ENCODE data around the gene SPDYE3. TPM values are rescaled to one million over a fixed set of nuclear protein-coding genes. Genes with fewer than 3 reads are reported as not detected.
"Not testable (repeated sequence)": the region's sequence is repeated elsewhere in the genome, so short reads cannot be mapped to it uniquely, and the experiment has no call there.

The SPDYE3 gene
- total RNA-seq, 4 donors from 2014 or later: not detected

GRCh38 chr7:100287191-100287969, 20.1 kb upstream of the SPDYE3 start:
- WGBS, 2 donors: 71 to 85% methylated on average over 3 to 6 of the region's 6 CpGs
- DNase-seq; H3K9me3 ChIP-seq; H3K36me3 ChIP-seq; H3K27me3 ChIP-seq; H3K4me3 ChIP-seq (replicated peaks in 1 of 3); H3K27ac ChIP-seq; intact Hi-C loops (cut with DNase I); H3K4me1 ChIP-seq: not testable (repeated sequence)

GRCh38 chr7:100288258-100288657, 19.2 kb upstream of the SPDYE3 start:
- H3K4me3 ChIP-seq (replicated peaks in 1 of 3); H3K9me3 ChIP-seq; H3K4me1 ChIP-seq; DNase-seq; intact Hi-C loops (cut with DNase I); H3K36me3 ChIP-seq; H3K27ac ChIP-seq; H3K27me3 ChIP-seq: not testable (repeated sequence)
- 100% methylated on average over 3 of the region's 3 CpGs for WGBS, 2 donors

- intact Hi-C loops (cut with DNase I); H3K27ac ChIP-seq; H3K27me3 ChIP-seq; DNase-seq; H3K9me3 ChIP-seq; H3K36me3 ChIP-seq; H3K4me1 ChIP-seq; H3K4me3 ChIP-seq (replicated peaks in 1 of 3): not testable (repeated sequence)
- whole genome bisulfite sequencing, 2 donors: 97 to 100% methylated on average over 1 of the region's 1 CpG
Observed at GRCh38 chr7:100292162-100292561, 15.3 kb upstream of the SPDYE3 start.

DNA sequence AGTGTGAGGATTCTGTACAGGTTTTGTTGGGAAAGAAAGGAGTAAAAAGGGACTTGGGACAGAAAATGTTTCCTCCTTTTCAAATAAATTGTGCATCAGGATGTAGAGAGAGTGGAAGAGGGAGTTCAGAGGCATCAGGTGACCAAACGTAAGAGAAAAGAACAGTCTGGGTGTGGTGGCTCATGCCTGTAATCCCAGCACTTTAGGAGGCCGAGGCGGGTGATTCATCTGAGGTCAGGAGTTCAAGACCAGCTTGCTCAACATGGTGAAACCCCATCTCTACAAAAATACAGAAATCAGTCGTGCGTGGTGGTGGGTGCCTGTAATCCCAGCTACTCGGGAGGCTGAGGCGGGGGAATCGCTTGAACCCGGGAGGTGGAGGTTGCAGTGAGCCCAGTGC, 12.2 kb upstream of the SPDYE3 start:
- 87 to 91% methylated on average over 9 of the region's 9 CpGs for WGBS, 2 donors
- H3K27me3 ChIP-seq; H3K36me3 ChIP-seq; H3K9me3 ChIP-seq; intact Hi-C loops (cut with DNase I); H3K4me3 ChIP-seq (replicated peaks in 1 of 3); DNase-seq; H3K27ac ChIP-seq; H3K4me1 ChIP-seq: not testable (repeated sequence)

DNA sequence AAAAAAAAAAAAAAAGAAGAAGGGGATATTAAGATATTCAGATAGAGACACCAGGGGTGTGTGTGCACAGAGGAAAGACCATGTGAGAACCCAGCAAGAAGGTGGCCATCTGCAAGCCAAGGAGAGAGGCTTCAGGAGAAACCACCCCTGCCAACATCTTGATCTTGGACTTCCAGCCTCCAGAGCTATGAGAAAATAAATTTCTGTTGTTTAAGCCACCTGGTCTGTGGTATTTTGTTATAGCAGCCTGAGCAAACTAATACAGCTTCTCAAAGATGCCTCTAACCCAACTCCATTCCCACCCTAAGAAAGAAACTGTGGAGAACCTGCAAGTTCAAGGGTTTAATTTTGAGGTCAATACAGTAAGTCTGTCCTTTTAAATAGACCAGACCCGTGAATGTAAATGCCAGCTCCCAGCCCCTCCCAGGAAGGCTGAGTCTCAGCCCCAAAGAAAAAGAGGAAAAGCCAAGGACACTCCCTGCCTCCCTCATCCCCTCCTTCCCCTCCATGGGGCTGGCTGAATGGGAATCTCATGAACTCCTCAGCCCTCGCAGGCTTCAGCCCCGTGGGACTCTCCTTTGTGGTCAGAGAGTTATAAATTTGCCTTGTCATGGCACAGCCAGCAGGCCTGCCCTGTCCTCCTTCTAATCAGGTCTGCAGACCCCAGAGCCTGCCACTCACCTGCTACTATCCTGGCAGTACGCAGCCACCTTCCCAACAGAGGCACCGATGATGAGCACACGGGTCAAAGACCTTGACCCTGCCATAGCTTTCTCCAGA, 9.5 kb upstream of the SPDYE3 start:
- H3K27me3 ChIP-seq; intact Hi-C loops (cut with DNase I); DNase-seq; H3K27ac ChIP-seq; H3K36me3 ChIP-seq; H3K9me3 ChIP-seq; H3K4me1 ChIP-seq; H3K4me3 ChIP-seq (replicated peaks in 1 of 3): not testable (repeated sequence)
- 84 to 89% methylated on average over 4 of the region's 6 CpGs for WGBS, 2 donors

GRCh38 chr7:100298632-100298895, 8.9 kb upstream of the SPDYE3 start:
- intact Hi-C loops (cut with DNase I); H3K27ac ChIP-seq; H3K4me1 ChIP-seq; H3K27me3 ChIP-seq; H3K9me3 ChIP-seq; H3K36me3 ChIP-seq; DNase-seq; H3K4me3 ChIP-seq (replicated peaks in 1 of 3): not testable (repeated sequence)
- WGBS, 2 donors: 89 to 92% methylated on average over 7 of the region's 7 CpGs

- H3K4me1 ChIP-seq; intact Hi-C loops (cut with DNase I); DNase-seq; H3K4me3 ChIP-seq (replicated peaks in 1 of 3); H3K27ac ChIP-seq; H3K27me3 ChIP-seq; H3K9me3 ChIP-seq; H3K36me3 ChIP-seq: not testable (repeated sequence)
- WGBS, 2 donors: 87 to 100% methylated on average over 6 to 11 of the region's 12 CpGs
Observed at GRCh38 chr7:100304526-100304925, 3.0 kb upstream of the SPDYE3 start.

DNA sequence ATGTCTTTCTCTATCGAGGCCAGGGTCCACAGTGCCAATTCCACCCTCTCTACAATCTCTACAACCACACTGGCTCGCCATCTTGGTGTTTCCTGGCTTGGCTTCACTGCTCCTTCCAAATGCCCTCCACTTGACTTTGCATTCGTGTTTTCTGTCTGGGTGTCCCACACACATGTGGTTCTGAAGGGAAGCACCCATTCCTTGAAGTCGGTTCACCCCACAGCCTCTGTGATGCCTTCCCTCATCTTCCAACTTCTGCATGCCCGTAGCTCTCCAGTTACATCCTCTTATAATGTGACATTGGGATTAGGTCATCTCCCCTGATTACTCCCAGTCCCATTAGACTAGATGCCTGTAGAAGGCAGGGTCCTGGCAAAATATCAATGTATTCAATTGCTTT, 10.8 kb downstream of the SPDYE3 start:
- H3K27me3 ChIP-seq; H3K4me3 ChIP-seq (replicated peaks in 1 of 3); DNase-seq; H3K27ac ChIP-seq; H3K9me3 ChIP-seq; H3K36me3 ChIP-seq; intact Hi-C loops (cut with DNase I); H3K4me1 ChIP-seq: not testable (repeated sequence)
- 97 to 98% methylated on average over 4 of the region's 5 CpGs for WGBS, 2 donors

GRCh38 chr7:100321648-100322047, 14.1 kb downstream of the SPDYE3 start:
- DNase-seq; intact Hi-C loops (cut with DNase I); H3K4me3 ChIP-seq (replicated peaks in 1 of 3); H3K9me3 ChIP-seq; H3K27me3 ChIP-seq; H3K27ac ChIP-seq; H3K36me3 ChIP-seq; H3K4me1 ChIP-seq: not testable (repeated sequence)
- 92 to 93% methylated on average over 1 of the region's 1 CpG for WGBS, 2 donors

GRCh38 chr7:100324194-100324593, 16.7 kb downstream of the SPDYE3 start:
- intact Hi-C loops (cut with DNase I); H3K9me3 ChIP-seq; H3K27ac ChIP-seq; DNase-seq; H3K4me3 ChIP-seq (replicated peaks in 1 of 3); H3K4me1 ChIP-seq; H3K27me3 ChIP-seq; H3K36me3 ChIP-seq: not testable (repeated sequence)
- WGBS, 2 donors: 93 to 95% methylated on average over 13 of the region's 13 CpGs

DNA sequence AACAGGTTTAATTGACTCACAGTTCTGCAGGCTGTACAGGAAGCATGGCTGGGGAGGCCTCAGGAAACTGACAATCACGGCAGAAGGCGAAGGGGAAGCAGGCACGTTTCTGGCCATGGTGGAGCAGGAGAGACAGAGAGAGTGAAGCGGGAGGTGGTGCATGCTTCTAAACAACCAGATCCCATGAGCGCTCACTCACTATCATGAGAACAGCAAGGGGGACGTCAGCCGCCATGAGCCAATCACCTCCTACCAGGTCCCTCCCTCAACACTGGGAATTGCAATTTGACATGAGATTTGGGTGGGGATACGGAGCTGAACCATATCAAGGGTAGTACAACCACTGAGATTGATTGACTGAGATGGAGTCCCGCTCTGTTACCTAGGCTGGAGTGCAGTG, 18.2 kb downstream of the SPDYE3 start:
- WGBS, 2 donors: 90 to 91% methylated on average over 9 of the region's 9 CpGs
- H3K27me3 ChIP-seq; intact Hi-C loops (cut with DNase I); H3K36me3 ChIP-seq; H3K27ac ChIP-seq; H3K4me1 ChIP-seq; H3K4me3 ChIP-seq (replicated peaks in 1 of 3); DNase-seq; H3K9me3 ChIP-seq: not testable (repeated sequence)

DNA sequence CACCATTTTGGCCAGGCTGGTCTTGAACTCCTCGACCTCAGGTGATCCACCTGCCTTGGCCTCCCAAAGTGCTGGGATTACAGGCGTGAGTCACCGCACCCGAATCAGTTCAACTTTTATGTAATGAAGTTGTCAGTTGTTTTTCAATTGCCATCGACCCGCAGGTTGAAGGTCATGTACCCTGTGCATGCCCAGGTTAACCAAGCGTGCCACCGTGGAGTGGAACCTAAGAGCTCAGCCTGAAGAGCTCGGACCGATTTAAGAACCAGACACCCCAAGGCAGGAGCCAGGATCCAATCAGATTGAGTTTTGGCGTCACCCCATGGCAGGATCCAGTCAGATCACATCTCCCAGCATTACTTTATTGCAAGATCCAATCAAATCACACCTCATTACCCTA, 19.4 kb downstream of the SPDYE3 start:
- intact Hi-C loops (cut with DNase I); H3K36me3 ChIP-seq: not testable (repeated sequence)
- WGBS, 2 donors: 95 to 96% methylated on average over 7 to 10 of the region's 11 CpGs

More for the DNA sequence above, 19.4 kb downstream of the SPDYE3 start:
- not testable (repeated sequence) for H3K27me3 ChIP-seq; DNase-seq; H3K4me3 ChIP-seq (replicated peaks in 1 of 3); H3K27ac ChIP-seq; H3K9me3 ChIP-seq; H3K4me1 ChIP-seq

All from thyroid gland (tissue), 4 donors.